Renal cortical epithelial cell (primary cell): Measurements from ENCODE around the gene P4HB. TPM values are rescaled to one million over a fixed set of nuclear protein-coding genes. Genes with fewer than 3 reads are reported as not detected.

Experiments used
- DNase-seq: peaks from one replicate; pipeline ENCODE4 v3.0.0-alpha.2; 2011; ENCODE audit warnings: low read depth
- total RNA-seq: library from RNA; depleted of rRNA; stranded (reverse); fragments of >200 nt; gene quantifications from 2 replicates; pipeline ENCODE4 v1.2.3, GENCODE V29; 2014

P4HB gene
- total RNA-seq, 1 donor from 2014 or later = 1,064 TPM

- no peak for DNase-seq
These were observed 28.8 kb downstream of the P4HB start for GRCh38 chr17:81831563-81831956.

GRCh38 chr17:81829858-81830257 lies 30.5 kb downstream of the P4HB start:
- DNase-seq = no peak

- DNase-seq = no peak
These were observed 31.7 kb downstream of the P4HB start for GRCh38 chr17:81828656-81829055.

- DNase-seq = no peak
These were observed 34.4 kb downstream of the P4HB start for GRCh38 chr17:81825841-81826466.

- no peak for DNase-seq
These were observed 35.7 kb downstream of the P4HB start for GRCh38 chr17:81824595-81824994.

GRCh38 chr17:81823820-81824550 lies 36.4 kb downstream of the P4HB start:
- no peak for DNase-seq

- DNase-seq = no peak
These were observed 37.1 kb downstream of the P4HB start for GRCh38 chr17:81822996-81823819.

GRCh38 chr17:81822312-81822637 lies 38.1 kb downstream of the P4HB start:
- DNase-seq = no peak

GRCh38 chr17:81821603-81822311 lies 38.6 kb downstream of the P4HB start:
- DNase-seq = peak; percentile 67

GRCh38 chr17:81821147-81821546 lies 39.2 kb downstream of the P4HB start:
- DNase-seq = no peak

GRCh38 chr17:81819708-81820107 lies 40.6 kb downstream of the P4HB start:
- DNase-seq = no peak

- no peak for DNase-seq
These were observed 42.6 kb downstream of the P4HB start for GRCh38 chr17:81817758-81818147.

GRCh38 chr17:81815646-81815986 lies 44.7 kb downstream of the P4HB start:
- no peak for DNase-seq

GRCh38 chr17:81814748-81815645 lies 45.3 kb downstream of the P4HB start:
- DNase-seq = peak; percentile 87

- no peak for DNase-seq
These were observed 46.3 kb downstream of the P4HB start for GRCh38 chr17:81813861-81814683.

GRCh38 chr17:81813371-81813684 lies 47.0 kb downstream of the P4HB start:
- DNase-seq = no peak

- DNase-seq = no peak
These were observed 47.6 kb downstream of the P4HB start for GRCh38 chr17:81812571-81813370.

GRCh38 chr17:81811705-81812570 lies 48.4 kb downstream of the P4HB start:
- no peak for DNase-seq
